BE2C (cell line): ENCODE data around the gene TMEM273.

ENCODE experiments used
- DNase-seq: peaks from one replicate; pipeline ENCODE4 v3.0.0-alpha.2; 2020
- H3K27me3 ChIP-seq: fragments of 250-450 bp; sonication (Bioruptor Pico); 2 replicates; pipeline ENCODE4 v1.5.1; 2020; ENCODE audit warnings: mild to moderate bottlenecking
- H3K36me3 ChIP-seq: fragments of 250-450 bp; sonication (Bioruptor Pico); 2 replicates; pipeline ENCODE4 v1.5.1; 2020; ENCODE audit warnings: mild to moderate bottlenecking
- H3K4me1 ChIP-seq: fragments of 250-450 bp; sonication (Bioruptor Pico); 2 replicates; pipeline ENCODE4 v1.5.1; 2020
- H3K4me3 ChIP-seq: 2 replicates; pipeline ENCODE4 v1.5.1; 2011; ENCODE audit warnings: low read depth, low read length
- H3K9me3 ChIP-seq: fragments of 250-450 bp; sonication (Bioruptor Pico); 2 replicates; pipeline ENCODE4 v1.5.1; 2020
- TF ChIP-seq, protein P1 (sequence below): IDR thresholded peaks from 2 replicates; pipeline ENCODE4 v1.5.1; 2012; ENCODE audit warnings: mild to moderate bottlenecking, low read depth, low read length

TMEM273 gene

DNA sequence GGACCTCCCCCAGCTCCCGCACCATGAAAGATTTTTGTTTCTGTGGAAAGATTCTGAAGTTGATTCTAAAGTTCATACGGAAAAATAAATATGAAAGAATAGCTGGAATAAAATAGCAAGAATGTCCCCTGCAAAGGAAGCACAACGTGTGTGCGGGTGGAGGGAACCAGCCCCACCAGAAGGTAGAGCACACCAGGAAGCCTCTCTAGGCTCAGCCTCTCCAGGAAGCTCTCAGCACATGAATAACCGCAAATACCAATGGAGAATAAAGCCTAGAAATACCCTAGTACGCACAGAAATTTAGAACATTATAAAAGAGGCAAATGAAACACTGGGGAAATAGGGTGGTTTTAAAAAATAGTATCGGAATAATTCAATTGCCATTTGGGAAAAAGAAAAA, 29.8 kb downstream of the TMEM273 start:
- no peak for DNase-seq
- Histone ChIP-seq H3K4me3 (no peak overlapping the region), H3K27me3 (no peaks in the 10 kb centered on the region), H3K9me3 (no peaks in the 10 kb centered on the region), H3K36me3 (no peaks in the 10 kb centered on the region), H3K4me1 (no peaks in the 10 kb centered on the region)
- TF ChIP-seq, protein P1, sequence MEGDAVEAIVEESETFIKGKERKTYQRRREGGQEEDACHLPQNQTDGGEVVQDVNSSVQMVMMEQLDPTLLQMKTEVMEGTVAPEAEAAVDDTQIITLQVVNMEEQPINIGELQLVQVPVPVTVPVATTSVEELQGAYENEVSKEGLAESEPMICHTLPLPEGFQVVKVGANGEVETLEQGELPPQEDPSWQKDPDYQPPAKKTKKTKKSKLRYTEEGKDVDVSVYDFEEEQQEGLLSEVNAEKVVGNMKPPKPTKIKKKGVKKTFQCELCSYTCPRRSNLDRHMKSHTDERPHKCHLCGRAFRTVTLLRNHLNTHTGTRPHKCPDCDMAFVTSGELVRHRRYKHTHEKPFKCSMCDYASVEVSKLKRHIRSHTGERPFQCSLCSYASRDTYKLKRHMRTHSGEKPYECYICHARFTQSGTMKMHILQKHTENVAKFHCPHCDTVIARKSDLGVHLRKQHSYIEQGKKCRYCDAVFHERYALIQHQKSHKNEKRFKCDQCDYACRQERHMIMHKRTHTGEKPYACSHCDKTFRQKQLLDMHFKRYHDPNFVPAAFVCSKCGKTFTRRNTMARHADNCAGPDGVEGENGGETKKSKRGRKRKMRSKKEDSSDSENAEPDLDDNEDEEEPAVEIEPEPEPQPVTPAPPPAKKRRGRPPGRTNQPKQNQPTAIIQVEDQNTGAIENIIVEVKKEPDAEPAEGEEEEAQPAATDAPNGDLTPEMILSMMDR: no peak

DNA sequence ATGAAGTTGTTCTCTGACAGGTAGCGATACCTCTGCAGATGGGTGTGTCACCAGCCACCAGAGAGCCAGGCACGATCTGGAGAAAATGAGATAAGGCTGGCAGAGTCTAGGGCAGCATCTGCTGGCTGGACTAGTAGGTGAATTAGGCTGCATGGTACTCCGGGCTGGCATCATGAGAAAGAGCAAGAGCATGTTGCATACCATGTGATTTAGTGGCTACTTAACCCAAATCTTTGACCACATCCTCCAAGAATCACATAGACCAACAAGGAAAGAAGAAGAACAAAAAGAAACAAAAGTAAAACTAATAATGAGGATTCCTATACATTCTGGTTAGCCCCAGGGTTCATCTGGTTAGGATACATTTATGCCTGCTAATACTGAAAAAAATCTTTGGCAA, 31.0 kb downstream of the TMEM273 start:
- no peaks in the 10 kb centered on the region for H3K36me3 ChIP-seq
- TF ChIP-seq, protein P1: no peak
- 0 out of 2 replicates have a peak, but pooled peaks cover 3% of the 10 kb centered on the region for H3K4me1 ChIP-seq
- H3K9me3 ChIP-seq: no peaks in the 10 kb centered on the region
- DNase-seq: no peak
- H3K4me3 ChIP-seq: no peak overlapping the region
- H3K27me3 ChIP-seq: no peaks in the 10 kb centered on the region

GRCh38 chr10:49154641-49155040, 33.5 kb downstream of the TMEM273 start:
- Histone ChIP-seq H3K36me3 (no peaks in the 10 kb centered on the region), H3K27me3 (no peaks in the 10 kb centered on the region), H3K9me3 (no peaks in the 10 kb centered on the region), H3K4me1 (peaks cover 16% of the 10 kb centered on the region), H3K4me3 (no peak overlapping the region)
- TF ChIP-seq, protein P1: no peak
- DNase-seq: no peak

DNA sequence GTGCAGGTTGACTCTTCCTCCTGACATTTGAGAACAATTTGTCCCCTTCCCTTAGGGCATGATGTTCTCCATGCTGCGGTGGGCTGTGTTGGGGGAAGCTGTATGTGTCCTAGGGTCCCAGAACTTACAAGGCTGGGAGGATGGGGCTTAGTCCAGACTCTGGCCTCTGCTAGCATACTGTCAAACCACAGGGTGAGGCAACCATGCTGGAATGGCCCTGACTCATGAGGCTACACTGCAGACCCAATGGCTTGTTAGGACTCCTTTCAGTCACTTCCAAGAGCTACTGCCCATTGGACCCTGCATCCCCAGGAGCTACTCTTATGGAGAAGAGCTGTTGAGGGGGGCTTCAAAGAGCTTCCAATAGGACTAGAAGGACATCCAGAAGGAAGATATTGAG, 34.2 kb downstream of the TMEM273 start:
- peaks cover 16% of the 10 kb centered on the region for H3K4me1 ChIP-seq
- H3K4me3 ChIP-seq: no peak overlapping the region
- no peaks in the 10 kb centered on the region for H3K36me3 ChIP-seq
- DNase-seq: no peak
- no peaks in the 10 kb centered on the region for H3K27me3 ChIP-seq
- TF ChIP-seq, protein P1: no peak
- no peaks in the 10 kb centered on the region for H3K9me3 ChIP-seq

- H3K36me3 ChIP-seq: no peaks in the 10 kb centered on the region
- DNase-seq: no peak
- TF ChIP-seq, protein P1: no peak
- no peaks in the 10 kb centered on the region for H3K27me3 ChIP-seq
- H3K4me3 ChIP-seq: no peak overlapping the region
- H3K4me1 ChIP-seq: peaks cover 16% of the 10 kb centered on the region
- no peaks in the 10 kb centered on the region for H3K9me3 ChIP-seq
Observed at GRCh38 chr10:49153115-49153514, 35.1 kb downstream of the TMEM273 start.

GRCh38 chr10:49152663-49153062, 35.5 kb downstream of the TMEM273 start:
- no peak for DNase-seq
- H3K36me3 ChIP-seq: no peaks in the 10 kb centered on the region
- H3K27me3 ChIP-seq: no peaks in the 10 kb centered on the region
- TF ChIP-seq, protein P1: no peak
- peaks cover 16% of the 10 kb centered on the region for H3K4me1 ChIP-seq
- no peaks in the 10 kb centered on the region for H3K9me3 ChIP-seq
- no peak overlapping the region for H3K4me3 ChIP-seq
